GM12878 (cell line): ENCODE data around the gene EVI5L. TPM values are rescaled to one million over a fixed set of nuclear protein-coding genes. Genes with fewer than 3 reads are reported as not detected.

Experiments used
- ATAC-seq: fragments of 200-7000 bp; cut with Tn5 transposase; 3 replicates; pipeline ENCODE4 v1.9.1; 2020; ENCODE audit warnings: mild to moderate bottlenecking, moderate library complexity
- BruUV-seq: library from RNA; stranded (reverse); fragments of 400-500 nt; replicated peaks from 2 replicates; lab custom pipeline; 2021; lab: Mats Ljungman, UMichigan
- CTCF ChIA-PET: fragments of 300-600 bp; sonication (Branson Sonifier 250); formaldehyde crosslinking; extraction: SDS; loops from one replicate; lab custom pipeline; 2021; ENCODE audit warnings: inconsistent platforms; lab: Yijun Ruan, JAX
- POLR2A ChIA-PET: fragments of 350-600 bp; formaldehyde crosslinking; extraction: SDS; loops from one replicate; lab custom pipeline; 2021; ENCODE audit warnings: inconsistent platforms; lab: Charles Lee
- RAD21 ChIA-PET: fragments of 300-600 bp; sonication (Branson Sonifier 250); formaldehyde crosslinking; loops from one replicate; lab custom pipeline; 2023; ENCODE audit warnings: antibody characterized with exemption; ENCODE audit not compliant: unreplicated experiment; lab: Charles Lee
- SMC1A ChIA-PET: fragments of 300-600 bp; sonication (Branson Sonifier 250); formaldehyde crosslinking; loops from one replicate; lab custom pipeline; 2023; ENCODE audit not compliant: unreplicated experiment, uncharacterized antibody; lab: Charles Lee
- DNase-seq: peaks from one replicate; pipeline ENCODE4 v3.0.0-alpha.2; 2011; ENCODE audit warnings: low read depth, low spot score
- FAIRE-seq: peaks from 3 replicates; lab custom pipeline; 2011; peaks lifted over from hg19 to GRCh38; lab: Jason Lieb, UNC
- H2AFZ ChIP-seq: 2 replicates; pipeline ENCODE4 v1.6.0; 2011; ENCODE audit warnings: low read depth, low read length, control low read depth; ENCODE audit not compliant: control insufficient read depth
- H3K27ac ChIP-seq: 2 replicates; pipeline ENCODE4 v1.5.1; 2011; ENCODE audit warnings: control low read depth; ENCODE audit not compliant: control insufficient read depth, insufficient read depth
- H3K27me3 ChIP-seq, 2 experiments: replicated peaks in 1 of 2; 2 replicates each; pipeline versions ENCODE4 v1.6.0 to v1.6.1; 2011; ENCODE audit warnings: low read length in 1 of 2; ENCODE audit not compliant: control insufficient read depth in 2 of 2, insufficient read depth in 2 of 2
- H3K36me3 ChIP-seq, 2 experiments: 2 replicates each; pipeline ENCODE4 v1.5.1; 2011; ENCODE audit warnings: low read length in 1 of 2; ENCODE audit not compliant: control insufficient read depth in 2 of 2, insufficient read depth in 2 of 2
- H3K4me1 ChIP-seq: 2 replicates; pipeline ENCODE4 v1.6.1; 2011; ENCODE audit warnings: mild to moderate bottlenecking, low read length, moderate library complexity, mixed read lengths; ENCODE audit not compliant: control insufficient read depth, insufficient read depth
- H3K4me2 ChIP-seq: 2 replicates; pipeline ENCODE4 v1.6.0; 2011; ENCODE audit warnings: control low read depth; ENCODE audit not compliant: control insufficient read depth, insufficient read depth
- H3K4me3 ChIP-seq: fragments of 200-600 bp; sonication (generic); 2 replicates; pipeline ENCODE4 v1.5.1; 2016
- H3K79me2 ChIP-seq: 2 replicates; pipeline ENCODE4 v1.6.0; 2011; ENCODE audit warnings: low read length; ENCODE audit not compliant: control insufficient read depth, insufficient read depth
- H3K9ac ChIP-seq: 2 replicates; pipeline ENCODE4 v1.8.0; 2011; ENCODE audit warnings: low read length, control low read depth, mixed read lengths; ENCODE audit not compliant: control insufficient read depth, insufficient read depth
- H3K9me3 ChIP-seq: replicated peaks from 3 replicates; pipeline ENCODE4 v1.5.1; 2011; ENCODE audit warnings: mild to moderate bottlenecking, low read length; ENCODE audit not compliant: control insufficient read depth, insufficient read depth
- H4K20me1 ChIP-seq: 2 replicates; pipeline ENCODE4 v1.6.0; 2011; ENCODE audit not compliant: control insufficient read depth, insufficient read depth
- BHLHE40 ChIP-seq, 2 experiments: fragments of 450-650 bp in 1 of 2; IDR thresholded peaks; 2 replicates each; pipeline ENCODE4 v1.6.1; 2011 to 2017; ENCODE audit warnings: low read depth in 2 of 2, borderline replicate concordance in 1 of 2, improper control_type of control experiment in 1 of 2, low read length in 1 of 2, mild to moderate bottlenecking in 1 of 2
- CTCF ChIP-seq, 3 experiments: IDR thresholded peaks in 2 of 3; conservative IDR thresholded peaks in 1 of 3; 2 replicates each; pipeline ENCODE4 v1.5.1; 2011; ENCODE audit warnings: low read depth in 3 of 3, low read length in 3 of 3, mild to moderate bottlenecking in 3 of 3, control low read depth in 2 of 3, moderate library complexity in 2 of 3, inconsistent platforms in 1 of 3, mixed read lengths in 1 of 3; ENCODE audit not compliant: control insufficient read depth in 2 of 3, insufficient read depth in 1 of 3; ENCODE audit errors: extremely low read depth in 1 of 3
- NFYB ChIP-seq: IDR thresholded peaks from 2 replicates; pipeline ENCODE4 v1.6.1; 2011; ENCODE audit warnings: low read depth, mild to moderate bottlenecking, low read length, improper control_type of control experiment, moderate library complexity; ENCODE audit not compliant: insufficient read depth
- PAX5 ChIP-seq: IDR thresholded peaks from 2 replicates; pipeline ENCODE4 v1.6.1; 2011; ENCODE audit warnings: low read depth, low read length, borderline replicate concordance
- PBX3 ChIP-seq: IDR thresholded peaks from 2 replicates; pipeline ENCODE4 v1.6.1; 2011; ENCODE audit warnings: mild to moderate bottlenecking, low read depth, low read length, moderate library complexity; ENCODE audit not compliant: insufficient replicate concordance
- SP1 ChIP-seq: IDR thresholded peaks from one replicate; pipeline ENCODE4 v1.6.1; 2011; ENCODE audit warnings: low read depth, low read length
- WRNIP1 ChIP-seq: IDR thresholded peaks from 2 replicates; pipeline ENCODE4 v1.6.1; 2011; ENCODE audit warnings: low read depth, low read length, improper control_type of control experiment, borderline replicate concordance
- WGBS: methylation state at CpG from one replicate; pipeline ENCODE4 v1.1.6; 2016; ENCODE audit warnings: low lambda C conversion rate; ENCODE audit not compliant: insufficient replicate concordance, insufficient coverage; ENCODE audit errors: missing lambda C conversion rate; 5-methylcytosine and 5-hydroxymethylcytosine counted together
- in situ Hi-C: fragments of 300-500 bp; cut with MboI; formaldehyde crosslinking; loops from 9 replicates; pipeline ENCODE4 v1.14.3; 2018; ENCODE audit warnings: mixed read lengths
- intact Hi-C: fragments of 100-400 bp; cut with micrococcal nuclease; formaldehyde crosslinking; loops from one replicate; pipeline ENCODE4 v1.14.2; 2022; ENCODE audit not compliant: unreplicated experiment
- polyA plus RNA-seq, 11 experiments: library from polyadenylated mRNA; depleted of rRNA in 4 of 11; unstranded in 6 of 11; stranded (reverse) in 5 of 11; fragments of >200 nt; fragmentation: Nextera tagmentation in 4 of 11; fragmentation: Illumina TruSeq in 1 of 11; extraction: Ambion mirVana in 4 of 11; extraction: Trizol in 1 of 11; gene quantifications; 1 replicate in 1 of 11; 2 replicates in 10 of 11; pipeline versions ENCODE4 v1.2.1 to v1.2.3, GENCODE V29; 2011 to 2016; ENCODE audit warnings: inconsistent platforms in 2 of 11, missing spikeins in 2 of 11, low read depth in 1 of 11
- total RNA-seq, 4 experiments: library from RNA; depleted of rRNA in 3 of 4; stranded (reverse); fragments of >200 nt in 3 of 4; fragmentation: Illumina TruSeq in 1 of 4; extraction: Trizol in 1 of 4; gene quantifications; 2 replicates each; pipeline versions ENCODE4 v1.2.1 to v1.2.3, GENCODE V29; 2013 to 2021

The EVI5L gene
- total and polyA plus RNA-seq, 10 of the 15 experiments (the other 5 are each of a cell fraction or from before 2014, with no cell fraction given): 0.23 to 13.8 (median 5.0) TPM

DNA sequence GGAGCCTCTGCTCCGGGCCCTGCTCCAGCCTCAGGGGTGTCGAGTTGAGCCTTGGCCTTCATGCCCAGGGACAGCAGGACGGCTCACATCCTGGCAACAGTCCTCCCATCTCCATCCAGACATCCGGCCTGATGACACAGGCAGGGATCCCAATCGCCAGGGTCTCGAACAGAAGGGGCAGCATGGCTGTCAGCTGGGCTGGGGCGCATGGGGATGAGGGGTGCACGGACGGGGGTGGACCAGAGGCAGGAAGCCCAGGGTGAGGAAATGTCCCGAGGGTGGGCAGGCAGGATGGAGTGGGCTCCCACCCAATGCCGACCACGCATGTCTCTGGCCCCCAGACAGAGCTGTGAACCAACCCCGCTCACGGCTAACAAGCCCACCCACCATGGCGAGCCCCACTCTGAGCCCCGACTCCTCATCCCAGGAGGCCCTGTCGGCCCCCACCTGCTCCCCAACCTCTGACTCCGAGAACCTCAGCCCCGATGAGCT is 16.2 kb downstream of the EVI5L start (continued):
- no peak for TF ChIP-seq WRNIP1
- TF ChIP-seq SP1: no peak
- TF ChIP-seq CTCF (IDR thresholded peaks at IDR 0.05 in 2 of 3, conservative IDR thresholded peaks at IDR 0.05 in 1 of 3; ENCODE audit: control insufficient read depth in 2 of 3, extremely low read depth in 1 of 3, insufficient read depth in 1 of 3, low read depth in 3 of 3, low read length in 3 of 3): no peak
- no peak for TF ChIP-seq NFYB
- no peak for TF ChIP-seq PBX3
- no peak for TF ChIP-seq PAX5

DNA sequence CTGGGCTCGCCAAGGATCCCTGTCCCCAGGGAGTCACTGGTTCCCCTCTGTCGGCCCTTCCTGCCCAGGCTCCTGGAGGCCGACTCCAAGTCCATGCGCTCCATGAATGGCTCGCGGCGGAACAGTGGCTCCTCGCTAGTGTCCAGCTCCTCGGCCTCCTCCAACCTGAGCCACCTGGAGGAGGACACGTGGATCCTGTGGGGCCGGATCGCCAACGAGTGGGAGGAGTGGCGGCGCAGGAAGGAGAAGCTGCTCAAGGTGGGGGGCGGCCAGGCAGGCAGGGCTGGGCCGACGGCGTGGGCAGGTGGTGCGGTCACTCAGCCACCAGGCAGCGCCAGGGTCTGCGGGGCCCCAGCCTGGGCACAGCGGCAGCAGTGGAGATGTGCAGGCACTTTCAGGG is 17.6 kb downstream of the EVI5L start:
- H3K27me3 ChIP-seq: no peaks in the 10 kb centered on the region
- ChIA-PET RAD21 (no interaction called here), CTCF (interaction anchor here (0.9 kb wide), 1 partner anchor 97 kb away, joined by 4 read pairs; no protein-coding TSS in a partner anchor), SMC1A (no interaction called here), POLR2A (no interaction called here)
- no peaks in the 10 kb centered on the region for H4K20me1 ChIP-seq
- no peak for FAIRE-seq
- no peak overlapping the region for H2AFZ ChIP-seq
- H3K36me3 ChIP-seq: no peaks in the 10 kb centered on the region
- H3K27ac ChIP-seq: no peak overlapping the region
- H3K79me2 ChIP-seq: no peaks in the 10 kb centered on the region
- in situ Hi-C loops: no loop called here
- H3K4me1 ChIP-seq: peaks cover 3% of the 10 kb centered on the region; the same call in 1 of the 2 replicates
- H3K4me2 ChIP-seq: no peak overlapping the region
- no TSS peak for BruUV-seq
- H3K9me3 ChIP-seq: no peaks in the 10 kb centered on the region; the same call in 2 of the 3 replicates
- no peak overlapping the region for H3K4me3 ChIP-seq
- no peak for TF ChIP-seq BHLHE40 (IDR thresholded peaks at IDR 0.05; ENCODE audit: borderline replicate concordance in 1 of 2, low read depth in 2 of 2, low read length in 1 of 2)
- TF ChIP-seq, all 136 proteins: peak for 0
- no peak overlapping the region for H3K9ac ChIP-seq
- WGBS: 85% methylated on average over 23 of the region's 23 CpGs
- ATAC-seq (no peak), DNase-seq (no peak)
- intact Hi-C loops: no loop called here
